ENCODE results near the gene TCL1B. TPM values are rescaled to one million over a fixed set of nuclear protein-coding genes. Genes with fewer than 3 reads are reported as not detected.

TCL1B gene
- total and polyA plus RNA-seq, 2 of the 4 experiments (the other 2 are of a cell fraction): not detected

DNA sequence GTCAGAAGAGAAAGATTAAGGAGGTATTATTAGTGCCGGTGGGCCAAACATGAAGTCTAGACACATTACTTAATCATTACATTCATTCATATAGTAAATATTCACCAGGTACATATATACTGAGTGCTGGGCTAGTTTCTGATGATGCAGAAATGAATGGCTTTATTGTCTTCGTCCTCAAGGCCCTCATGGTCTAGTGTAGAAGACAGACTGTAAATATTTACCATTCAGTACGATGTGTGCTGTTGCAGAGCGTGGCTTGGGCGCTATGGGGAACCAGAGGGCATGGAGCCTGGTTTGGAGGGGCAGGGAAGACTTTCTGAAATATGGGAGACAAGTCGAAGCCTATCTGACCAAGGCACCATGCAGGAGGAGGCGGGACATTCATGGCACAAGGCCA is 37.0 kb upstream of the TCL1B start:
- ATAC-seq (ENCODE audit: low read depth): no peak
- no peaks in the 10 kb centered on the region for H4K20me1 ChIP-seq (ENCODE audit: insufficient read depth, low read length)
- H3K9ac ChIP-seq (ENCODE audit: low read depth, low read length): no peak overlapping the region
- no peaks in the 10 kb centered on the region for H3K4me1 ChIP-seq (ENCODE audit: control insufficient read depth, insufficient read depth, low read length)
- H2AFZ ChIP-seq (replicated peaks; ENCODE audit: low read length, poor library complexity): no peak overlapping the region
- H3K14ac ChIP-seq (replicated peaks; ENCODE audit: low read depth, low read length): no peak overlapping the region
- WGBS, 2 experiments (ENCODE audit: extremely low coverage in 2 of 2, insufficient read length in 1 of 2): 25% methylated on average over 2 of the region's 7 CpGs; no CpG with 5 or more reads in 1 of the 2 experiments
- POLR2A ChIA-PET (ENCODE audit: unreplicated experiment): no interaction called here
- no peak overlapping the region for H4K8ac ChIP-seq (ENCODE audit: low read depth in 2 of 2, low read length in 2 of 2)
- H3K79me1 ChIP-seq (ENCODE audit: low read depth in 1 of 2, low read length in 2 of 2): no peaks in the 10 kb centered on the region
- H4K91ac ChIP-seq (ENCODE audit: insufficient read depth, low read depth, low read length): no peak overlapping the region
- H3K27ac ChIP-seq (ENCODE audit: insufficient read depth, low read length): no peak overlapping the region
- dilution Hi-C loops (cut with HindIII; ENCODE audit: low sequenced_read_pairs, unreplicated experiment): no loop called here
- no peak overlapping the region for H3K18ac ChIP-seq (ENCODE audit: low read depth, low read length)
- H3K23ac ChIP-seq (ENCODE audit: low read depth, low read length): no peak overlapping the region
- H3K4me2 ChIP-seq (ENCODE audit: low read depth, low read length): no peak overlapping the region
- intact Hi-C loops (cut with micrococcal nuclease): no loop called here
- CTCF ChIA-PET: no interaction called here
- H4K5ac ChIP-seq (ENCODE audit: low read depth, low read length): no peak overlapping the region
- H3K27me3 ChIP-seq (ENCODE audit: control insufficient read depth, insufficient read depth, low read length): no peaks in the 10 kb centered on the region
- H2BK15ac ChIP-seq (ENCODE audit: low read depth, low read length): no peak overlapping the region
- TF ChIP-seq CHD1 (IDR thresholded peaks at IDR 0.05; ENCODE audit: low read depth, low read length): no peak
- no peaks in the 10 kb centered on the region for H3K9me1 ChIP-seq (ENCODE audit: insufficient read depth, low read length)
- H3K4me3 ChIP-seq (ENCODE audit: insufficient read depth, low read depth, low read length): no peak overlapping the region
- no peak overlapping the region for H2BK120ac ChIP-seq (ENCODE audit: low read depth, low read length)
- BruUV-seq (replicated peaks): no TSS peak
- H2BK20ac ChIP-seq (ENCODE audit: low read depth, low read length): no peak overlapping the region
- no peak overlapping the region for H3K56ac ChIP-seq (ENCODE audit: extremely low read depth, insufficient read depth, low read length)
- in situ Hi-C loops (cut with MboI; ENCODE audit: low sequenced_read_pairs): no loop called here
- H2AK5ac ChIP-seq (ENCODE audit: low read depth, low read length): no peak overlapping the region
- DNase-seq: no peak
- no peaks in the 10 kb centered on the region; the same call in 1 of the 2 replicates for H3K9me3 ChIP-seq (ENCODE audit: control insufficient read depth, insufficient read depth, low read length)
- H3K36me3 ChIP-seq (ENCODE audit: control insufficient read depth, insufficient read depth, low read length): no peaks in the 10 kb centered on the region
- no peak overlapping the region for H3K4ac ChIP-seq (ENCODE audit: low read depth, low read length)
- no peak overlapping the region for H2AK9ac ChIP-seq (replicated peaks; ENCODE audit: low read depth, low read length, poor library complexity)
- no peak overlapping the region for H2BK5ac ChIP-seq (ENCODE audit: low read depth, low read length, poor library complexity, severe bottlenecking)

Data from IMR-90 (cell line).